Karpas-422 (cell line): ENCODE data around the gene EVC. TPM values are rescaled to one million over a fixed set of nuclear protein-coding genes. Genes with fewer than 3 reads are reported as not detected.

Experiments
- DNase-seq: peaks from one replicate; pipeline ENCODE4 v3.0.0-alpha.2; 2015
- H2AFZ ChIP-seq: fragments of 200-600 bp; sonication (generic); 2 replicates; pipeline ENCODE4 v1.6.1; 2014; ENCODE audit warnings: antibody characterized with exemption, low read length, mixed read lengths
- H3K27ac ChIP-seq: fragments of 200-600 bp; sonication (generic); 2 replicates; pipeline ENCODE4 v1.5.1; 2014; ENCODE audit warnings: mild to moderate bottlenecking, low read length, moderate library complexity
- H3K27me3 ChIP-seq: fragments of 200-600 bp; sonication (generic); 2 replicates; pipeline ENCODE4 v1.6.1; 2014; ENCODE audit warnings: low read length, mixed read lengths
- H3K36me3 ChIP-seq: fragments of 200-600 bp; sonication (generic); 2 replicates; pipeline ENCODE4 v1.6.1; 2014; ENCODE audit warnings: low read length, mixed read lengths; ENCODE audit not compliant: insufficient read depth
- H3K4me1 ChIP-seq: fragments of 200-600 bp; sonication (generic); 2 replicates; pipeline ENCODE4 v1.6.1; 2014; ENCODE audit warnings: mild to moderate bottlenecking, low read length, mixed read lengths
- H3K4me2 ChIP-seq: fragments of 200-600 bp; sonication (generic); 2 replicates; pipeline ENCODE4 v1.6.1; 2014; ENCODE audit warnings: low read length, low read depth, mild to moderate bottlenecking; ENCODE audit not compliant: poor library complexity, severe bottlenecking
- H3K4me3 ChIP-seq: fragments of 200-600 bp; sonication (generic); 2 replicates; pipeline ENCODE4 v1.5.1; 2014; ENCODE audit warnings: mild to moderate bottlenecking, antibody characterized with exemption, low read length, mixed read lengths
- H3K79me2 ChIP-seq: fragments of 200-600 bp; sonication (generic); 2 replicates; pipeline ENCODE4 v1.6.1; 2014; ENCODE audit warnings: mild to moderate bottlenecking, low read length, mixed read lengths
- H3K9ac ChIP-seq: fragments of 200-600 bp; sonication (generic); 2 replicates; pipeline ENCODE4 v1.6.0; 2014; ENCODE audit warnings: low read length
- H3K9me2 ChIP-seq: fragments of 200-600 bp; sonication (generic), shearing (Covaris generic); replicated peaks from 2 replicates; pipeline ENCODE4 v1.6.0; 2014; ENCODE audit warnings: mild to moderate bottlenecking, low read length, moderate library complexity; ENCODE audit not compliant: insufficient read depth
- H3K9me3 ChIP-seq: fragments of 300-700, 200-600 bp; sonication (generic); 2 replicates; pipeline ENCODE4 v1.6.1; 2014; ENCODE audit warnings: low read length, mixed read lengths
- H4K20me1 ChIP-seq: fragments of 200-600 bp; sonication (generic); 2 replicates; pipeline ENCODE4 v1.6.1; 2014; ENCODE audit warnings: mild to moderate bottlenecking, antibody characterized with exemption, low read length, low read depth; ENCODE audit not compliant: insufficient read depth
- total RNA-seq: library from RNA; depleted of rRNA; stranded (reverse); fragments of >200 nt; shearing (Covaris generic); gene quantifications from 2 replicates; pipeline ENCODE4 v1.2.3, GENCODE V29; 2014; ENCODE audit warnings: low replicate concordance

The EVC gene
- total RNA-seq, 1 experiment from 2014 or later = not detected

DNA sequence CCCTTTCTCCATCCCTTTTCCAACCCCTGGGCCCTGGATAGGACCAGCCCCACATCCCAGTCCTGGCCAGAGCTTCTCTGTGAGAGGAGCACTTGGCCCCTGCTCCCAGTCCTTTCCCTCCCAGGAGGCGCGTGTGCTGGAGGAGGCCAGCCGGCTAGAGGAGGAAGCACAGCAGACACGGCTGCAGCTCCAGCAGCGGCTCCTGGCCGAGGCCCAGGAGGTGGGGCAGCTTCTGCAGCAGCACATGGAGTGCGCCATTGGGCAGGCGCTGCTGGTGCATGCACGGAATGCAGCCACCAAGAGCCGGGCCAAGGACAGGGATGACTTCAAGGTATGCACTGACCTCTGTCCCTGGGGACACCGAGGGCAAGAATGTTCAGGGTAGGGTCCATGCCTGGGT lies 87.5 kb downstream of the EVC start:
- no peak overlapping the region for H3K4me2 ChIP-seq
- no peak for DNase-seq
- H3K27ac ChIP-seq = no peak overlapping the region
- no peaks in the 10 kb centered on the region for H3K9me3 ChIP-seq
- no peaks in the 10 kb centered on the region for H3K9me2 ChIP-seq
- H3K79me2 ChIP-seq = no peaks in the 10 kb centered on the region
- no peak overlapping the region for H3K9ac ChIP-seq
- no peaks in the 10 kb centered on the region for H4K20me1 ChIP-seq
- no peaks in the 10 kb centered on the region for H3K4me1 ChIP-seq
- H3K27me3 ChIP-seq = no peaks in the 10 kb centered on the region
- H3K4me3 ChIP-seq = no peak overlapping the region
- H3K36me3 ChIP-seq = no peaks in the 10 kb centered on the region
- no peak overlapping the region for H2AFZ ChIP-seq

DNA sequence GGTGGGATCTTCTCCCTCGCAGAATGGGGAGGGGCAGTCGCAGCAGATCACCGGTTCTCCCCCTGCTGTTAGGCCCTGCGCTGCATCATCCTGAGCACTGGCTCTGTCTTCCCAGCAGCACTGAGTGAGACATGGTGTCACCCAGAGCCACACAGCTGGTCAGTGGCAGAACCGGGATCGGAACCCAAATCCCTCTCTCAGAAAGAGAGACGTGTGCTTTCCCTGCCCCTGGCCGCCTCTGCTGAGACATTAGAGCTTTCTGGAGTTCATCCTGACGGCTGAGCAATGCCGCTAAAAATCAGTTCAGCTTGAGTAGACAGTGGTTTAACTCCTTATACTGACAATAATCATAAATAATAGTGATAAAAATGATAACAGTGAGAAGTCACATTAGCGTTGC lies 87.9 kb downstream of the EVC start:
- Histone ChIP-seq H2AFZ (no peak overlapping the region), H3K4me1 (no peaks in the 10 kb centered on the region)

DNA sequence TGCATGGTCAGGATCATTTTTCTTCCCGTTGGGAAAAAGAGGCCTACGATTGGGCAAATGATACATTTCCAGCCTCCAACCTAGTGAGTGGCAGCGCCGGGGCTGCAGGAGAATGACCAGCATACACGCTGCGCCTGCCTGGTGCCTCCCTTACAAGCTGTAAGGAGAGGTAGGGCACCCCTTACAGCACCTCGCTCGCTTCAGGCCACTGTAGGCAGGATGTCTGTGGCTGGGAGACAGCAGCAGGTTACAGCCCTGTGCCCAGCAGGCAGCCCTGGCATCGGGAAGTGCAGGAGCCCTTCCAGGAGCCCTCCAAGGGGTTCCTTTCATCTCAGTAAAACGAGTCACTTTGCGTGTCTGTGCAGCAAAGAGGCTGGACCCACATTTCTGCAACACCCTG lies 88.4 kb downstream of the EVC start:
- Histone ChIP-seq H3K27ac (no peak overlapping the region), H3K27me3 (no peaks in the 10 kb centered on the region), H3K9ac (no peak overlapping the region), H3K79me2 (no peaks in the 10 kb centered on the region), H3K4me1 (no peaks in the 10 kb centered on the region), H3K9me2 (no peaks in the 10 kb centered on the region), H3K4me3 (no peak overlapping the region), H3K36me3 (no peaks in the 10 kb centered on the region), H3K4me2 (no peak overlapping the region), H2AFZ (no peak overlapping the region), H3K9me3 (no peaks in the 10 kb centered on the region), H4K20me1 (no peaks in the 10 kb centered on the region)
- no peak for DNase-seq

More for the DNA sequence above, 87.9 kb downstream of the EVC start:
- no peaks in the 10 kb centered on the region for H3K79me2 ChIP-seq
- H3K4me3 ChIP-seq = no peak overlapping the region
- H3K36me3 ChIP-seq = no peaks in the 10 kb centered on the region
- no peak overlapping the region for H3K9ac ChIP-seq
- H3K27ac ChIP-seq = no peak overlapping the region
- no peaks in the 10 kb centered on the region for H4K20me1 ChIP-seq
- H3K4me2 ChIP-seq = no peak overlapping the region
- DNase-seq = no peak
- no peaks in the 10 kb centered on the region for H3K9me3 ChIP-seq
- H3K9me2 ChIP-seq = no peaks in the 10 kb centered on the region
- H3K27me3 ChIP-seq = no peaks in the 10 kb centered on the region

- H3K4me3 ChIP-seq = no peak overlapping the region
- H4K20me1 ChIP-seq = no peaks in the 10 kb centered on the region
- H3K4me1 ChIP-seq = no peaks in the 10 kb centered on the region
- no peak overlapping the region for H2AFZ ChIP-seq
- H3K9me3 ChIP-seq = no peaks in the 10 kb centered on the region
- H3K4me2 ChIP-seq = no peak overlapping the region
- no peak overlapping the region for H3K27ac ChIP-seq
- no peaks in the 10 kb centered on the region for H3K79me2 ChIP-seq
- no peaks in the 10 kb centered on the region for H3K36me3 ChIP-seq
- H3K9me2 ChIP-seq = no peaks in the 10 kb centered on the region
- no peak overlapping the region for H3K9ac ChIP-seq
- no peak for DNase-seq
- H3K27me3 ChIP-seq = no peaks in the 10 kb centered on the region
Observed at GRCh38 chr4:5800496-5800895, 89.5 kb downstream of the EVC start.

DNA sequence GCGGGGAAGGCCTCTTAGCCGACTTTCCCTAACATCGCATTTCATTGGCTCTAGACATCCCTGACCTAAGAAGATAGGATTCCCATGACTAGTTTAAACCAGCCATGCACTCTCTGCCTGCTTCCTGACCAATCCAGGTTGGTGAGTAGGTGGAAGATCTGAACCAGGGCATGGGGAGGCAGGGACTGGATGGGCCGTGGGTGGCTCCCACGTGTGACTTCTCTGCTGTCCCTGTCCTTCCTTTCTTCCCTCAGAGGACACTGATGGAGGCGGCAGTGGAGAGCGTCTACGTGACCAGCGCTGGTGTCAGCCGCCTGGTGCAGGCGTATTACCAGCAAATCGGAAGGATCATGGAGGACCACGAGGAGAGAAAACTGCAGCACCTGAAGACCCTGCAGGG lies 90.7 kb downstream of the EVC start:
- Histone ChIP-seq H3K4me1 (no peaks in the 10 kb centered on the region), H3K9me3 (no peaks in the 10 kb centered on the region), H3K9me2 (no peaks in the 10 kb centered on the region), H3K4me3 (no peak overlapping the region), H3K27ac (no peak overlapping the region), H4K20me1 (no peaks in the 10 kb centered on the region), H2AFZ (no peak overlapping the region), H3K27me3 (no peaks in the 10 kb centered on the region), H3K79me2 (no peaks in the 10 kb centered on the region), H3K9ac (no peak overlapping the region), H3K4me2 (no peak overlapping the region), H3K36me3 (no peaks in the 10 kb centered on the region)
- DNase-seq = no peak

- Histone ChIP-seq H3K27ac (no peak overlapping the region), H3K4me1 (no peaks in the 10 kb centered on the region), H3K4me2 (no peak overlapping the region), H3K9ac (no peak overlapping the region), H3K9me2 (no peaks in the 10 kb centered on the region), H4K20me1 (no peaks in the 10 kb centered on the region), H3K27me3 (no peaks in the 10 kb centered on the region), H3K36me3 (no peaks in the 10 kb centered on the region), H3K9me3 (no peaks in the 10 kb centered on the region), H3K79me2 (no peaks in the 10 kb centered on the region), H2AFZ (no peak overlapping the region), H3K4me3 (no peak overlapping the region)
- no peak for DNase-seq
Observed at GRCh38 chr4:5802565-5802964, 91.6 kb downstream of the EVC start.

GRCh38 chr4:5804656-5805055 lies 93.7 kb downstream of the EVC start:
- Histone ChIP-seq H3K9ac (no peak overlapping the region), H3K27ac (no peak overlapping the region), H3K4me3 (no peak overlapping the region)

DNA sequence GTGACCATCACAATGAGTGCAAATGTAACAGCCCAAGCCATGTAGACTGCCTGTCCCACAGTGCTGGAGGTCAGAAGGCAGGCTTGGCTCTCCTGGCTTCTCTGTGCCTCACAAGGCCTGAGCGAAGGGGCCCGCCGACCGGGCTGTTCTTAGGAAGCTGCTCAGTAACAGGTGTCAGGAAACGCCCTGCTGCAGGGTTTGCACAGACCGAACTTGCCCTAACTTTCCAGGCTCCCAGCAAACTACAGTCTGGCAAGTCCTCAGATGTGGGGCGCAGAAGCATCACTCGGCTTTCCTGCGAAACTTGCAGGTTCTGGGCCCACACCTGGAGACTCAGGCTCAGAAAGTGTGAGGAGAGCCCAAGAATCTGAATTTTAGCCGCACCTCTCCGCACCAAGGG lies 94.3 kb downstream of the EVC start:
- Histone ChIP-seq H3K4me2 (no peak overlapping the region), H3K27me3 (no peaks in the 10 kb centered on the region), H3K4me3 (no peak overlapping the region), H4K20me1 (no peaks in the 10 kb centered on the region), H2AFZ (no peak overlapping the region), H3K9ac (no peak overlapping the region), H3K27ac (no peak overlapping the region), H3K9me2 (no peaks in the 10 kb centered on the region), H3K9me3 (no peaks in the 10 kb centered on the region), H3K36me3 (no peaks in the 10 kb centered on the region), H3K4me1 (no peaks in the 10 kb centered on the region), H3K79me2 (no peaks in the 10 kb centered on the region)
- DNase-seq = no peak

More at GRCh38 chr4:5804656-5805055, 93.7 kb downstream of the EVC start:
- H3K4me1 ChIP-seq = no peaks in the 10 kb centered on the region
- H3K79me2 ChIP-seq = no peaks in the 10 kb centered on the region
- peak; percentile 71 for DNase-seq
- H2AFZ ChIP-seq = no peak overlapping the region
- H3K4me2 ChIP-seq = no peak overlapping the region
- no peaks in the 10 kb centered on the region for H3K27me3 ChIP-seq
- H3K36me3 ChIP-seq = no peaks in the 10 kb centered on the region
- no peaks in the 10 kb centered on the region for H4K20me1 ChIP-seq
- H3K9me3 ChIP-seq = no peaks in the 10 kb centered on the region
- no peaks in the 10 kb centered on the region for H3K9me2 ChIP-seq
